ENCODE measurements around the gene SRRM5. TPM values are rescaled to one million over a fixed set of nuclear protein-coding genes. Genes with fewer than 3 reads are reported as not detected.

SRRM5 gene
- total RNA-seq, 1 experiment from 2014 or later = 0.70 TPM

GRCh38 chr19:43582495-43582894 lies 29.4 kb upstream of the SRRM5 start:
- H3K23ac ChIP-seq (ENCODE audit: insufficient read length, low read depth, low read length) = no peak overlapping the region
- Mint-ChIP-seq H3K9me3 (no peaks in the 10 kb centered on the region), H3K4me1 (peaks cover 21 to 30% of the 10 kb centered on the region in 2 experiments), H3K27ac (no peak overlapping the region), H3K36me3 (ENCODE audit: insufficient read depth in 1 of 3, low read depth in 3 of 3) (peaks cover 4 to 22% (median 15%) of the 10 kb centered on the region in 3 experiments; a peak in 4 of 7 replicates), H3K27me3 (ENCODE audit: low read depth) (no peaks in the 10 kb centered on the region), H3K4me3 (no peak overlapping the region)
- H3K27me3 ChIP-seq (ENCODE audit: insufficient read depth, low read length) = no peaks in the 10 kb centered on the region
- H4K8ac ChIP-seq (replicated peaks; ENCODE audit: insufficient read length, low read depth, low read length) = no peak overlapping the region
- no peak overlapping the region for H3T11ph ChIP-seq (ENCODE audit: low read length)
- H2AFZ ChIP-seq (ENCODE audit: low read length) = no peak overlapping the region
- peaks cover 5% of the 10 kb centered on the region for H3K23me2 ChIP-seq (ENCODE audit: insufficient read length, low read depth, low read length, poor library complexity, severe bottlenecking)
- no peak overlapping the region for H2BK120ac ChIP-seq (ENCODE audit: low read depth, low read length, poor library complexity, severe bottlenecking)
- no peak overlapping the region for H3K4me2 ChIP-seq (ENCODE audit: insufficient read depth, insufficient read length, low read length)
- no peak for DNase-seq
- H4K5ac ChIP-seq (ENCODE audit: insufficient read length, low read depth, low read length) = no peak overlapping the region
- no peak overlapping the region for H3K14ac ChIP-seq (ENCODE audit: insufficient read depth, low read length)
- no peak overlapping the region for H2BK12ac ChIP-seq (ENCODE audit: insufficient read length, low read depth, low read length)
- H3K56ac ChIP-seq (ENCODE audit: insufficient read length, low read depth, low read length) = no peak overlapping the region
- no peak overlapping the region for H2BK15ac ChIP-seq (ENCODE audit: low read depth, low read length)
- no peak overlapping the region for H2AK5ac ChIP-seq (ENCODE audit: insufficient read length, low read length)
- no peaks in the 10 kb centered on the region for H4K20me1 ChIP-seq (ENCODE audit: control insufficient read depth, insufficient read depth, insufficient read length)
- no peak overlapping the region for H3K18ac ChIP-seq (ENCODE audit: insufficient read length, low read depth, low read length)
- no CpG with 5 or more reads among the region's 2 CpGs for WGBS (ENCODE audit: extremely low coverage, insufficient read length, low lambda C conversion rate)
- no peaks in the 10 kb centered on the region for H3K4me1 ChIP-seq (ENCODE audit: insufficient read depth, low read length)
- no peaks in the 10 kb centered on the region for H3K9me3 ChIP-seq (ENCODE audit: control insufficient read depth, low read depth, low read length)
- H2BK5ac ChIP-seq (ENCODE audit: insufficient read length, low read length) = no peak overlapping the region
- no peak overlapping the region for H3K9ac ChIP-seq (ENCODE audit: extremely low read depth, insufficient read length, low read length)
- no peaks in the 10 kb centered on the region for H3K79me2 ChIP-seq (ENCODE audit: insufficient read depth, low read length)
- no peak overlapping the region for H4K91ac ChIP-seq (ENCODE audit: insufficient read length, low read depth, low read length)
- H3K4ac ChIP-seq (ENCODE audit: low read depth, low read length) = no peak overlapping the region
- H2BK20ac ChIP-seq (ENCODE audit: low read depth, low read length, poor library complexity, severe bottlenecking) = no peak overlapping the region
- H3K27ac ChIP-seq (ENCODE audit: insufficient read length, low read depth, low read length) = no peak overlapping the region
- no peak for TF ChIP-seq CTCF (conservative IDR thresholded peaks at IDR 0.05)
- no peaks in the 10 kb centered on the region for H3K79me1 ChIP-seq (ENCODE audit: insufficient read depth, low read depth, low read length, poor library complexity, severe bottlenecking)
